Osteocyte (in vitro differentiated cells): ENCODE results near the gene STUM. TPM values are rescaled to one million over a fixed set of nuclear protein-coding genes. Genes with fewer than 3 reads are reported as not detected.

Experiments used
- DNase-seq: peaks from one replicate; pipeline ENCODE4 v3.0.0; 2021; ENCODE audit warnings: mixed read lengths; ENCODE audit not compliant: unreplicated experiment; ENCODE audit errors: extremely low spot score
- H3K27ac Mint-ChIP-seq: one replicate; pipeline ENCODE4 v1.8.0; 2021; ENCODE audit warnings: mild to moderate bottlenecking, mixed read lengths; ENCODE audit not compliant: unreplicated experiment
- H3K27me3 Mint-ChIP-seq: one replicate; pipeline ENCODE4 v1.8.0; 2021; ENCODE audit warnings: mixed read lengths; ENCODE audit not compliant: unreplicated experiment
- H3K36me3 Mint-ChIP-seq: one replicate; pipeline ENCODE4 v1.8.0; 2021; ENCODE audit warnings: mixed read lengths; ENCODE audit not compliant: unreplicated experiment
- H3K4me1 Mint-ChIP-seq: one replicate; pipeline ENCODE4 v1.8.0; 2021; ENCODE audit warnings: mixed read lengths; ENCODE audit not compliant: unreplicated experiment
- H3K4me3 Mint-ChIP-seq: one replicate; pipeline ENCODE4 v1.8.0; 2021; ENCODE audit warnings: mild to moderate bottlenecking, moderate library complexity, mixed read lengths; ENCODE audit not compliant: unreplicated experiment
- H3K9me3 Mint-ChIP-seq: one replicate; pipeline ENCODE4 v1.8.0; 2021; ENCODE audit warnings: mixed read lengths; ENCODE audit not compliant: unreplicated experiment
- total RNA-seq: library from RNA; stranded (reverse); gene quantifications from 2 replicates; pipeline ENCODE4 v1.2.1, GENCODE V29; 2021
- TF ChIP-seq, protein P1 (sequence below): fragments of 200-600 bp; sonication (generic); IDR thresholded peaks from 2 replicates; pipeline ENCODE4 v1.5.0; 2021; ENCODE audit warnings: antibody characterized with exemption, mild to moderate bottlenecking, moderate library complexity

The STUM gene
- total RNA-seq, 1 donor from 2014 or later = 0.35 TPM

DNA sequence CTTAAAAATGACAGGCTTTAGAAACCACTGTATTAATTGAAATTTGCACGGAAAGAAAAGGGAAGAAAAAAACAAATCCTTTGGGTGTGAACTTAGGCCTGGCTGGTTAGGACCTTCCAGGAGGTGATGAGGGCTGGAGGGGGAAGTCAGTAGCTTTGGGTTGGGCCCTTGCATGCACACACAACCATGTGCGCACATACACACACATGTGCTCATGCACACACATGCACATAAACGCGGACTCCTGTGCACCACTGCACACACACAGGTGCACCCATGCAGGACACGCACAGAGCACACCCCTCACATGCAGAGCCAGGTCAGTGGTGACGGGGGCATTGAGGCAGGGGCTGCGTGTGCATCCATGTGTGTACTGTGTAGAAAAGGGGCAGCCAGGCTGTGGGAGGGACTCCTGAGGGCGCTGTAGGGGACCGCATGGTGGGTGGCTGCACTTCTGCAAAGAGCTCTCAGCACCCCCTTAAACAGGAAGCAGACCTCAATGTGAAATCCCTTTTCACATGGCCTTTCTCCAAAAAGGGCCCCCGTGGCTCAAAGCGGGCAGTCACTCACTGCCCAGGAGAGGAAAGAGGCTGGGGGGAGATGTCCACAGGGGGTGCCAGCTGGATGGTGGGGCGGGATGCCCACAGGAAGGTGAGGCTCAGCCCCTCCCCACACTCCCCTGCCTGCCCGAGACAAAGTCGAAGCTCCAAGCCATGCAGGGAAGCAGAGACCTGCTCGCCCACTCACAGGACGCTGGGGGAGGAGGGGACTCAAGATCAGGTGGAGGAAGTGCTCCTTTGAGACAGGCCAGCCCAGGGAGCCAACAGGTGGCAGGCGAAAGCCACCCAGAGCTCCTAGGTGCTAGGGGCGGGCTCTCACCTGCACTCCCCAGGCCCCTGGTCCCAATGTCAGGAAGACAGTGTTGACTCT, 95.3 kb downstream of the STUM start:
- Mint-ChIP-seq H3K9me3 (no peaks in the 10 kb centered on the region), H3K27ac (no peak overlapping the region), H3K4me1 (peaks cover 15% of the 10 kb centered on the region), H3K36me3 (peaks cover 29% of the 10 kb centered on the region), H3K4me3 (no peak overlapping the region), H3K27me3 (no peaks in the 10 kb centered on the region)
- DNase-seq = no peak
- TF ChIP-seq, protein P1, sequence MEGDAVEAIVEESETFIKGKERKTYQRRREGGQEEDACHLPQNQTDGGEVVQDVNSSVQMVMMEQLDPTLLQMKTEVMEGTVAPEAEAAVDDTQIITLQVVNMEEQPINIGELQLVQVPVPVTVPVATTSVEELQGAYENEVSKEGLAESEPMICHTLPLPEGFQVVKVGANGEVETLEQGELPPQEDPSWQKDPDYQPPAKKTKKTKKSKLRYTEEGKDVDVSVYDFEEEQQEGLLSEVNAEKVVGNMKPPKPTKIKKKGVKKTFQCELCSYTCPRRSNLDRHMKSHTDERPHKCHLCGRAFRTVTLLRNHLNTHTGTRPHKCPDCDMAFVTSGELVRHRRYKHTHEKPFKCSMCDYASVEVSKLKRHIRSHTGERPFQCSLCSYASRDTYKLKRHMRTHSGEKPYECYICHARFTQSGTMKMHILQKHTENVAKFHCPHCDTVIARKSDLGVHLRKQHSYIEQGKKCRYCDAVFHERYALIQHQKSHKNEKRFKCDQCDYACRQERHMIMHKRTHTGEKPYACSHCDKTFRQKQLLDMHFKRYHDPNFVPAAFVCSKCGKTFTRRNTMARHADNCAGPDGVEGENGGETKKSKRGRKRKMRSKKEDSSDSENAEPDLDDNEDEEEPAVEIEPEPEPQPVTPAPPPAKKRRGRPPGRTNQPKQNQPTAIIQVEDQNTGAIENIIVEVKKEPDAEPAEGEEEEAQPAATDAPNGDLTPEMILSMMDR = no peak

DNA sequence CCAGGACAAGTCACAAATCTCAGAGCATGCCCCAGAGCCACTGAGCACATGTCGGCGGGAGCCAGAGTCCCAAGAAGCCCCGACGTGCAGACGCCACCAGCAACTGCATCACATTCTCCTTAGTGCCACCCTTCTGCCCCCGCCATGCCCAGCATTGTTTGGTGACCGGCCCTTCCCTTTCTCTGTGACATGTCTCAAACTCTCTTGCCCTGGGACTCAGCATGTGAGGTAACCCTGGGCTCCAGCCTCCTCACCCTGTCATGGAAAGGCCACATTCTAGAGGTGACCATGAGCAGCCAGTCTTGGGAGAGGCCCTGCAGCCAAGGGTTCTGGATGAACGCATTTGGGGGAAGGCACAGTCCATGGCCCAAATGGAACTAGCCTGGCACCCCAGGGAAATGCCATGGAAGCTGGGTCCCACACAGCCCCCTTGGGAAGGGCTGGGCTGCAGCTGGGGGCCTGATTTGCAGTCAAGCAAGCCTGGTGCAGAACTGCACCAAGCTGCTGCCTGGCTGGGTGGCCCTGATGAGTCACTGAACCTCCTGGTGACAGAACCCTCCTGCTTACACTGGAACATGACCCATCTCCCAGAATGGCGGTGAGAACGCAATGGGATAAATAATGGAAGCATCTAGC, 96.1 kb downstream of the STUM start:
- TF ChIP-seq, protein P1 = no peak
- no peak for DNase-seq
- Mint-ChIP-seq H3K27me3 (no peaks in the 10 kb centered on the region), H3K36me3 (peaks cover 26% of the 10 kb centered on the region), H3K4me3 (no peak overlapping the region), H3K9me3 (no peaks in the 10 kb centered on the region), H3K4me1 (peaks cover 15% of the 10 kb centered on the region), H3K27ac (no peak overlapping the region)

DNA sequence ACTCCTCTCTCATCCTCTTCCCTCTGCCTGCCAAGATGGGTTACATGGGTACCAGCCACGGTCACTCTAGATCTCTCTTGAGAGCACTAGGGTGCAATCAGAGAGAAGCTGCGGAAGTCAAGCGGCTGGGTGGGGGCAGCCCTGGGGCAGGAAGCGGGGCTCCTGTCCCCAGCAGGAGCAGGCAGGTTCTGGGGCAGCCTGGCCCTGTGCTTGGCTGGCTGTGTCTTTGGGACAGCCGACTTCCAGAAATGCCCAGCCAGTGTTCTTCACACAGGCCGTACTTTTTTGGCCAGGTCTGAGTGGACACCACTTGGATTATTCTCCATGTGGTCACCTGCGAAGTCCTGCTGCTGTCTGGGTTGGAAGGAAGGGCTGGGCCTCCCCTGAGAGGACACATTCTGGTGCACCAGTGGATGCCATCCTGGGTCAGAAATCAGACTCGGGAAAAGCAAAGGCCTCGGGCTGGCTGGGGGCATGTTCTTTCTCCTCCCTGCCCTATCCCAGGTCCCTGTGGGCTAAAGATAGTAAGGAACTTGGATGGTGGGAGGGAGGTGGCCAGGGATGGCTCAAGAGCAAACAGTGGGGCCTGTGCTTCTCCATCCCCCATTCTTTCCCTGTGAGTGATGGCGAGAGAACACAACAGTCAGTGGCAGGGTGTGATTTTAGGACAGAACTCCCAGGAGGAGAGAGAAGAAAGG, 96.9 kb downstream of the STUM start:
- no peaks in the 10 kb centered on the region for H3K9me3 Mint-ChIP-seq
- DNase-seq = no peak
- no peaks in the 10 kb centered on the region for H3K27me3 Mint-ChIP-seq
- H3K36me3 Mint-ChIP-seq = peaks cover 24% of the 10 kb centered on the region
- H3K4me3 Mint-ChIP-seq = no peak overlapping the region
- H3K27ac Mint-ChIP-seq = no peak overlapping the region
- peaks cover 19% of the 10 kb centered on the region for H3K4me1 Mint-ChIP-seq
- TF ChIP-seq, protein P1 = no peak

DNA sequence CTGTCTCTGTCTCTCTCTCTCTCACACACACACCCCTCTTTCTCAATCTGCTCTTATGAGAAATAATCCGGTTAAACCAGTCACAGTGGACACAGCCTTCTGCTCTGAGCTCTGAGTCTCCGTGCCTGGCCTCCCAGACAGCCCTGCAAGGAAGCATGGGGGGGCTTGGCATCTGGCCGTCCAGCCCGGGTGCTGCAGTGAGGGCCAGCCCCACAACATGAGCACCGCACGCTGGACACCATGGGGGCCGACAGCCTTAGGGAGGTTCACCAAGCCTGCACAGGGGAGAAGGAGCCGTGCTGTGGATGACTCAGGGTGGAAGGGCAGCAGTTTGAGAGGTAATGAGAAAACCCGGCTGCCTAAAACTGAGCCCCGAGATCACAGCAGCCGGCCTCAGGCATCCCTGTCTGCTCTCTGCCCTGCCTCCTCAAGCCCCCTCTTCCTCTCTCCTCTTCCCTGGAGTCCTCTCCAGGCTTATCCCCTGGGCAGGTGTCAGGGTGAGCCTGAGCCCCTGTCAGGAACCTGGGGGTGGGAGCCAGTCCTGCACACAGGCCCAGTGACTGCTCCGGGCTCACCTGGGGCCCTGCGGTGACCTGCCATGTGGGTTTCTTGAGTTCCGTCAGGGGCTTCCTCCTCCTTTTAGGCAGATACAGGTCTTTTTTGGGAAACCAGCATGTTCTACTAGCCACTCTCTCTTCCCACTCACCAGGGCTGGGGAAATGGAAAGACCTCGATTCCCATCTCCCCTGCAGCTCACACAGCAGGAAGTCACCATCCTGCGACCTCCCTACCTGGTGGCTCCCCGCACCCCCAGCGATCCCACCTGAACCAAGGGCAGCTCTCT, 97.7 kb downstream of the STUM start:
- Mint-ChIP-seq H3K36me3 (peaks cover 23% of the 10 kb centered on the region), H3K27me3 (no peaks in the 10 kb centered on the region), H3K4me3 (no peak overlapping the region), H3K4me1 (peaks cover 20% of the 10 kb centered on the region), H3K9me3 (no peaks in the 10 kb centered on the region), H3K27ac (no peak overlapping the region)
- no peak for DNase-seq
- TF ChIP-seq, protein P1 = no peak
